ENCODE measurements around the gene CMSS1.

GRCh38 chr3:100099621-100100020 lies 282.0 kb downstream of the CMSS1 start:
- TF ChIP-seq CTCF (IDR thresholded peaks at IDR 0.05) (no peak), POLR2A (IDR thresholded peaks at IDR 0.05) (no peak)

All from adrenal gland (tissue), 5 donors.